Activated naive CD8-positive, alpha-beta T cell treated with anti-CD3 and anti-CD28 coated beads for 36 hours (primary cell): ENCODE results near the gene HOXB3. TPM values are rescaled to one million over a fixed set of nuclear protein-coding genes. Genes with fewer than 3 reads are reported as not detected.

Source experiments
- DNase-seq: peaks from one replicate; pipeline ENCODE4 v3.0.0; 2021
- H3K27ac Mint-ChIP-seq: one replicate; pipeline ENCODE4 v1.8.0; 2022; ENCODE audit warnings: mild to moderate bottlenecking, moderate library complexity, mixed read lengths
- H3K27me3 Mint-ChIP-seq: one replicate; pipeline ENCODE4 v1.8.0; 2022; ENCODE audit warnings: mild to moderate bottlenecking, mixed read lengths
- H3K36me3 Mint-ChIP-seq: one replicate; pipeline ENCODE4 v1.8.0; 2021; ENCODE audit warnings: mild to moderate bottlenecking, mixed read lengths
- H3K4me1 Mint-ChIP-seq: one replicate; pipeline ENCODE4 v1.8.0; 2021; ENCODE audit warnings: mixed read lengths
- H3K4me3 Mint-ChIP-seq: one replicate; pipeline ENCODE4 v1.8.0; 2022; ENCODE audit warnings: mild to moderate bottlenecking, moderate library complexity, mixed read lengths
- H3K9me3 Mint-ChIP-seq: one replicate; pipeline ENCODE4 v1.8.0; 2022; ENCODE audit warnings: mixed read lengths
- total RNA-seq, 2 experiments: library from RNA; stranded (reverse); gene quantifications; one replicate each; pipeline ENCODE4 v1.2.3, GENCODE V29; 2021

The HOXB3 gene
- total RNA-seq, 2 experiments from 2014 or later, result 1.4 to 2.0 TPM

DNA sequence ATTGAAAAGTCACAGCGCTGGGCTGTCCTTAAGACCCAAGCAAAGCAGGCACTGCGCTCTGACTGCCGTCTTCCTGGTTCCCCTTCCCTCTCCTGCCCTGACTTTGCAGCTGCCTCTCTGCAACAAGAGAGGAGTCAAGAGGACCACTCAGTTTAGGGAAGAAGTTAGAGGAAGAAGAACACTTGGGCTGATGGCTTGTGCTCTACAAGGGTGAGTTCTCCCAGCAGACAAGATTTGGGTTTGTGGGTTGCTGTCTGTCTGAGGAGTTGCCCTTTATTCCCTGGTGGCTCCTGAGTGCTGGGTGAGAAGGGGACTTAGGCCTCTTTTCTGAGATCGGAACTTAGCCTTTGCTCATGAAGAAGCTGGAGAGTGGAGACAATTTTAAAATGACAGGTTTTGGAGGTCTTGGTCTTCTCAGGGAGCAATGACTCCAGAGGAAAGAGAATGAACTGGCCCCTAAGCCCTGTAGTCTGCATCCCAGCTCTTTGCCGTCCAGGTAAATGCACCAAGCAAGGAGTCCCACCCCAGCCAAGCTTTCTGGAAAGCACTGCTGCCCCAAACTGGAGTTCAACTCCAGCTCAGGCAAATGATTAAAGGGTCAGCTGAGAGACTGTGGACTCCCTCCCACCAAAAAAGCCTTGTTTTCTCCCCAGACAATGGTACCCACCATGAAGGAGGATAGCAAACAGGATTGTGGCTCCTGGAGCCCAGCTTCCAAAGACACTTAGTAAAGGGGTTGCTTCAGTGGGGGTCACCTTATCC is 38.8 kb upstream of the HOXB3 start:
- H3K4me1 Mint-ChIP-seq, result peaks cover 12% of the 10 kb centered on the region
- no peak for DNase-seq
- peaks cover 91% of the 10 kb centered on the region for H3K27me3 Mint-ChIP-seq
- H3K4me3 Mint-ChIP-seq, result no peak overlapping the region
- H3K27ac Mint-ChIP-seq, result no peak overlapping the region
- H3K36me3 Mint-ChIP-seq, result no peaks in the 10 kb centered on the region
- H3K9me3 Mint-ChIP-seq, result no peaks in the 10 kb centered on the region

DNA sequence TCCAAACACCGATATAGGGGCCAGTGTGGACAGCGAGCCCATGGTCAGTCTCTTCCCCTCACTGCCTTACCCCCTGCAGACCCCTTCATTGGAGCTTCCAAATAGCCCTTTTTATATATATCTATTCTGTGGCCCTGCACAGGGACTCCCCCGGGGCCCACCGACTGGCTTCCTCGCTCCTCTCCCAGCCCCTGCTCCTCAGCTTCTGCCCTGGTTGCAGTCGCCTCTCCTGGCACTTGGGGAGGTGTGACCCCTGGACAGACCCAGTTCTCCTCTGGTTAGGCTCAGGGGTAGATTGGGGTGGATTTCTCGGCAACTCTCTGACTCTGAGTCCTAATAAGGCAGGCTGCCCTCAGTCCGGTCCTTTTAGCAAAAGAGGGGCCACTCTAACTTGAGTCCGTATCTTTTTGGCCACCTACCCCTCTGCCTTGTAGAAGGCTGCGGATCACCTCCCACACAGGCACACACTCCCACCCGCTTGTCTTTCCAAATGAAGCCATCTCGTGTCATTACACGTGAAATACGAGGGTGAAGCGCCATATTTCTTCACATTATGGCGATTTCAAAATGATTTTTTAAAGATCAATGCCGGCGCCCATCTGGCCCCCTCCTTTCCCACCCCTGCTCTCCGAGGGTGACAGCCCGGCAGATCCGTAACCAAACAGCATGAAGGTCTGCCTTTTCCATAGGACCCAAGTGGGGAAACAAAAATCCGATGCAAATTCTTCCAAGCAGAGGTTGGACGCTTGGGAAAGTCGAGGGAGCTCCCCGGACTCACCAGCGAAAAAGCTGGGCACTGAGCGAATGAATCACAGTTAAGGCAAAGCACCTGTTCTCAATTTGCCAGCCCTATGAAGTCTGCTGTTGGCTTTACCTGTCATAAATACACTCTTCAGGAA is 37.8 kb upstream of the HOXB3 start:
- Mint-ChIP-seq H3K9me3 (no peaks in the 10 kb centered on the region), H3K4me3 (no peak overlapping the region), H3K36me3 (no peaks in the 10 kb centered on the region), H3K27ac (no peak overlapping the region), H3K4me1 (peaks cover 12% of the 10 kb centered on the region), H3K27me3 (peaks cover 93% of the 10 kb centered on the region)
- no peak for DNase-seq

DNA sequence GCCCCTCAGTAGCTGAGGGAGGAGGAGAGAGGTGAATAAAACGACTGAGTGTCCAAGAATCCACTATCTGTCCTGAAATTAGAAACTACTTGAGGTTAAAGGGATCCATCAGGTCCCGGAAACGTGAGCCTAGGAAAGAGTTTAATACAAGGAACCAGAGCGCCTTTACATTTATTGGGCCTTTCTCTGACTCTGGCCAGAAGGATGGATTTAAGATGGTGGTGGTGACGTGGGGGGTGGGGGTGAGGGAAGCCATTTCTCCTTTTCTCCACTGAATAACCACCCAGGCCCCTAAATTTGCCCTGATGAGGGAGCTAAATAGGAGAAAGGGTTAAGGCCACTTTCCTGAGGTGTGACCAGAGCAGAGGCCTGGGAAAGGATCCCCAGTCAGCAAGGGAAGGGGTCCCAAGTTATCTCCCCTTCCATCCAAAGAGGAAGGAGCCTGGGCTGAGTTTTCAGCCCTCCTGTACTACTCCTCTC is 37.1 kb upstream of the HOXB3 start:
- no peak for DNase-seq
- H3K9me3 Mint-ChIP-seq, result no peaks in the 10 kb centered on the region
- peaks cover 93% of the 10 kb centered on the region for H3K27me3 Mint-ChIP-seq
- H3K4me3 Mint-ChIP-seq, result peak overlapping the region; percentile 91
- H3K36me3 Mint-ChIP-seq, result no peaks in the 10 kb centered on the region
- H3K27ac Mint-ChIP-seq, result peak overlapping the region; percentile 22
- H3K4me1 Mint-ChIP-seq, result peaks cover 8% of the 10 kb centered on the region

GRCh38 chr17:48626245-48627117 is 36.4 kb upstream of the HOXB3 start, which contains the start of gene HOXB9:
Gene HOXB9 (minus strand): TSS chr17:48626358. CDS start chr17:48626269, 89 bp downstream.
- no peaks in the 10 kb centered on the region for H3K9me3 Mint-ChIP-seq
- peak; percentile 74 for DNase-seq
- peak within 1 kb of the TSS; percentile 91 for H3K4me3 Mint-ChIP-seq
- H3K36me3 Mint-ChIP-seq, result no peaks in the 10 kb centered on the region
- H3K27me3 Mint-ChIP-seq, result peaks cover 92% of the 10 kb centered on the region
- H3K4me1 Mint-ChIP-seq, result peaks cover 8% of the 10 kb centered on the region
- H3K27ac Mint-ChIP-seq, result peak within 1 kb of the TSS; percentile 92

- peak; percentile 61 for DNase-seq
- Mint-ChIP-seq H3K36me3 (no peaks in the 10 kb centered on the region), H3K27me3 (peaks cover 92% of the 10 kb centered on the region), H3K4me3 (peak overlapping the region; percentile 91), H3K9me3 (no peaks in the 10 kb centered on the region), H3K27ac (peak overlapping the region; percentile 42), H3K4me1 (peaks cover 8% of the 10 kb centered on the region)
Measured at GRCh38 chr17:48625495-48626244, 35.6 kb upstream of the HOXB3 start.

DNA sequence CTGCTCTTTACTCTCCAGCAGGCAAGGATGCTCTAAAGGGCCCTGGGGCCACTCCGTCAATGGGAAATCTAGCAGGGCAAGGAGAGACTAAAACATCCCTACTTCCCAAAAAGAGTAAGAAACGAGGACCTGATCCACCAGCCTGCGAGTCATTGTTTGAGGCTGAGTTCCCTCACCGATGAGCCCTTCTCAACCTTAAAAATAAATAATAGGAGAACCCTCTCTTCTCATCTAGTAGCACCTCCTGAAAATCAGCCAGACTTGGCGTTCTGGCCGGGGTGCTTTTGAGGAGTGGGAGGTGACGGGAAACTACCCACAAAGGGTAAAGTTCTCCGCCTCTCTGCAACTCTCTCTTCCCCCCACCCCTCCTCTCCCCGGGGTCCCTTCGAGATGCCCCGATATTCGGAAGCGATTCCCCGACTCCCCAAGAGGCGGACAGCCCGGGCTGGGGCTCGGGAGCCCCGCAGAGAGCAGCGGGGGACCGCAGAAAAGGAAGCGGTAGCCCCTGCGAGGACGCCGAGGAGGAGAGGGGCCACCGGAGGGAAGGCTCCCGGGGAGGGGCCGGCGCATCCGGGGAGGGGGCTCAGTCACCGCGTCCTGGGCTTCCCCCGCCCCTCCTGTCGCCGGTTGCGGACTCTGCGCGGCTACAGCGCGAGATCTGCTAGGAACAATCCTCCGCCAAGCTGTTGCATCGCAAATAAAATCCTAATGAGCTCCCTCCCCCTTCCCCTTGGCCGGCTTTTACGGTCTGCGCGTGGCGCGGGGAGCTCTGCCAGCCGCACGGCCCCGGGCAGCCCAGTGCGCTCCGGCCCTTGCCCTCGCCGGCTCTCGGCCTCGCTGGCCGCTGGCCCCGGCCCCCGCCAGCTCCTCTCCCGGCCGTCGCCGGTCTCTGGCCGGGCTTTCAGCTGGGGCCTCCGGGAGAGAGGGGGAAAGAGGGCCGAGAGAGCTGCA is 34.8 kb upstream of the HOXB3 start:
- no peak overlapping the region for H3K27ac Mint-ChIP-seq
- peak overlapping the region; percentile 91 for H3K4me3 Mint-ChIP-seq
- no peak for DNase-seq
- no peaks in the 10 kb centered on the region for H3K9me3 Mint-ChIP-seq
- peaks cover 92% of the 10 kb centered on the region for H3K27me3 Mint-ChIP-seq
- H3K36me3 Mint-ChIP-seq, result no peaks in the 10 kb centered on the region
- peaks cover 8% of the 10 kb centered on the region for H3K4me1 Mint-ChIP-seq

- H3K27ac Mint-ChIP-seq, result no peak overlapping the region
Measured at GRCh38 chr17:48624118-48624517, 34.1 kb upstream of the HOXB3 start.

DNA sequence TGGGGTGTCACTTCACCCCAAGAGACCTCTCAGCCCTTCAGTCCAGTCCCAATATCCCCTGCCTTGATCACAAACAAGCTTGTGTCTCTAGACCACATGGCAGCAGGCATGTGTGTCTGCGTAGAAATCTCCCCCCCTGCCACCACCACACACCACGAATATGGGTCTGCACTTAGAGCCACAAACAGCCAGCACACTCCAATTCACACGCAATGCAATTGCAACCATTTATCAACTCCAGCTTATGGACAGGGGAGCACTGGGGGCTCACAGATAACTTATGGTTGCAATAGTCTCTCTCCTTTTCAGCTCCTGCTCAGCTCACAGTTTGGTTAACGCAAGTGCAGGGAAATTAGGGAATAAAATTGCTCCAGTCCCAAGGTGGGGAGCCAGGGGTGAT is 33.5 kb upstream of the HOXB3 start:
- Mint-ChIP-seq H3K9me3 (no peaks in the 10 kb centered on the region), H3K27me3 (peaks cover 92% of the 10 kb centered on the region), H3K4me1 (peaks cover 15% of the 10 kb centered on the region), H3K27ac (no peak overlapping the region), H3K36me3 (no peaks in the 10 kb centered on the region), H3K4me3 (no peak overlapping the region)
- no peak for DNase-seq

More at GRCh38 chr17:48624118-48624517, 34.1 kb upstream of the HOXB3 start:
- DNase-seq, result no peak
- no peaks in the 10 kb centered on the region for H3K36me3 Mint-ChIP-seq
- peaks cover 12% of the 10 kb centered on the region for H3K4me1 Mint-ChIP-seq
- H3K9me3 Mint-ChIP-seq, result no peaks in the 10 kb centered on the region
- peak overlapping the region; percentile 37 for H3K4me3 Mint-ChIP-seq
- H3K27me3 Mint-ChIP-seq, result peaks cover 92% of the 10 kb centered on the region

GRCh38 chr17:48622857-48623256 is 32.8 kb upstream of the HOXB3 start:
- no peak for DNase-seq
- Mint-ChIP-seq H3K27me3 (peaks cover 92% of the 10 kb centered on the region), H3K36me3 (no peaks in the 10 kb centered on the region), H3K4me3 (no peak overlapping the region), H3K4me1 (peaks cover 20% of the 10 kb centered on the region), H3K27ac (no peak overlapping the region), H3K9me3 (no peaks in the 10 kb centered on the region)

DNA sequence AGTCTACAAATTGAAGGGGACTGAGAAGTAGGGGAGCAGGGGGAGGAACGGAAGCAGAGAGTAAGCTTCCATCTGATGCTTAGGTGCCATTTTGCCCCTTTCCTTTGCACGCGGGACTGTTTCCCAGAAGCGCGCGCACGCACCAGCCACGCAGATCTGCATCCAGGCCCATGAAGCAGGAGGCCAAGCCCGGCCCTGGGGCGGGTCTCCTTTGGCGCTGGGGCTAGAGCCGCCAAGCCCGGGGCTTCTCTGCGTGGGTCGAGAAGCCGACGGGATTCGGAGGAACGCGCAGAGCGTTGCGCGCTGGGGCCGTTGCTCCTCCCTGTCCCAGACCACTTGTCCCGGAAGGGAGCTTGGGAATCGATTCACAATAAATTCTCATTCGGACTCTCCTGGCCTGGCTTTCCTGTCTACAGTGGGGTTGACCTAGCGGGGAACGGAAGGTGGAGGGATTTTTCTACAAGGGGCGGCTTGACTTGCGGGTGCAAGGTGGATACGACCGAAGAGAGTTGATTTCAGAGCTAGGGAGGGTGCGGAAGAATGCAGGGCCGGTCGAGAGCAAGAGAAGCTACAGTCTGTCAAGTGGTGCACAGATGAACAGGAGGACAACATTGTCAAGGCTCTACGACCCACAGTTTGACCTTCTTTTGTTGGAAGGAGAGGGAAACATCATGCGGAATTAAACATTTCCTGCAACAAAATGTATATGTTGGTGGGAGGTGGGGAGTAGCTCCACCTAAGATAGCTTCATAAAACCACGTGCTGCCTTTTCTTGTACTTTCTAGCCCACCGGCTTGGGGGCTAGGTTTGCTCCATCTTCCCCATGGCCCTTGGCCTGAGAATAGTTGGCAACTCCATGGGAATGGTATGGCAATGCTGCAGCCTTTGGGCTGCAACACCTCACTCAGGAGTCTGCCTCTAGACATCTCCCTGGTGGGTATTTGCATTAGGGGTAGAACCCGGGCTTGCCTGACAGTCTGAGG is 31.7 kb upstream of the HOXB3 start:
- Mint-ChIP-seq H3K4me1 (peaks cover 20% of the 10 kb centered on the region), H3K4me3 (no peak overlapping the region), H3K27me3 (peaks cover 92% of the 10 kb centered on the region), H3K36me3 (no peaks in the 10 kb centered on the region), H3K27ac (no peak overlapping the region), H3K9me3 (no peaks in the 10 kb centered on the region)
- no peak for DNase-seq

GRCh38 chr17:48620461-48621139 is 30.6 kb upstream of the HOXB3 start:
- H3K4me3 Mint-ChIP-seq, result no peak overlapping the region
- H3K4me1 Mint-ChIP-seq, result peaks cover 19% of the 10 kb centered on the region
- H3K36me3 Mint-ChIP-seq, result no peaks in the 10 kb centered on the region
- no peak for DNase-seq
- no peaks in the 10 kb centered on the region for H3K9me3 Mint-ChIP-seq
- no peak overlapping the region for H3K27ac Mint-ChIP-seq
- peaks cover 93% of the 10 kb centered on the region for H3K27me3 Mint-ChIP-seq
